ENCODE data around the gene RARG. TPM values are rescaled to one million over a fixed set of nuclear protein-coding genes. Genes with fewer than 3 reads are reported as not detected.

RARG gene
- total and polyA plus RNA-seq, 9 donors, result 8.7 to 37.0 (median 25.8) TPM

- no peak overlapping the region for H3K4me3 ChIP-seq
- TF ChIP-seq POLR2A (IDR thresholded peaks at IDR 0.05) (no peak), EP300 (IDR thresholded peaks at IDR 0.05) (no peak), CTCF (IDR thresholded peaks at IDR 0.05) (no peak)
- no peaks in the 10 kb centered on the region for H3K27me3 ChIP-seq
- intact Hi-C loops (cut with DNase I), result no loop called here
- H3K27ac ChIP-seq, result no peak overlapping the region
- WGBS, 3 donors, result 87 to 91% (median 88%) methylated on average over 10 of the region's 10 CpGs
- no peaks in the 10 kb centered on the region for H3K9me3 ChIP-seq
- no peaks in the 10 kb centered on the region for H3K4me1 ChIP-seq (ENCODE audit: insufficient read depth)
- H3K36me3 ChIP-seq, result no peaks in the 10 kb centered on the region
- no peak for DNase-seq
Observed at GRCh38 chr12:53239643-53240258, 7.7 kb upstream of the RARG start.

DNA sequence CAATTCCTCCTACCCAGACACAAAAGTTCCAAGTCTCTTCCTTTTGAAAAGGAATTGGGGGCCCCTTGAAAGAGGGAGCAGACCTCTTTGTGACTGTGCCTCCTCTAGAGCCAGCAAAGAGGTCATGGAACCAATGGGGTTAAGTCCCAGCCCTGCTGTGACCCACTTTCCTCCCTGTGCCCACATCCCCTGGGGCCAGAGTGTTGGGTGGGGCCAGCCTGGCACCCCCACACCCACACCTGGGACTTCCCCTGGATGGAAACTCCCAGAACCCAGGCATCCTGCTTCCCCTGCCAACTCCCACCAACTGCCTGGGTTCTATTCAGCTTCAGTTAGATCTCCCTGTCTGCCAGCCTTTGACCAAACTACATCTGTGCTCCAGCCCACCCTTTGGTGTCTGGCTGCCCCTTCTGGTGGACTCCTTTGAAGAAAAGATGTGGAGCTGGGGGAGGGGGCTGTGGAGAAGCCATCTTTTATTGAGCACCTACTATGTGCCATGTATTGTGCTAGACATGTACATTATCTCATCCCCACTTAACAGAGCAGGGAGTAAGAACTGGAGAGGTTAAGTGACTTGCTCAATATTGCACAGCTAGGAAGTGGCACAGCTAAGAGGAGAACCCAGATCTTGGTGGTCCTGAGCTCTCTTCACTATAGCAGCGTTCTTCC lies 4.6 kb upstream of the RARG start:
- no peak overlapping the region for H3K4me3 ChIP-seq
- DNase-seq, result no peak
- H3K36me3 ChIP-seq, result no peaks in the 10 kb centered on the region
- no peaks in the 10 kb centered on the region for H3K27me3 ChIP-seq
- 78 to 100% (median 83%) methylated on average over 1 of the region's 1 CpG for WGBS, 3 donors
- peaks cover 15% of the 10 kb centered on the region for H3K4me1 ChIP-seq (ENCODE audit: insufficient read depth)
- no peaks in the 10 kb centered on the region for H3K9me3 ChIP-seq
- no peak for TF ChIP-seq EP300 (IDR thresholded peaks at IDR 0.05)
- no peak for TF ChIP-seq POLR2A (IDR thresholded peaks at IDR 0.05)
- no peak for TF ChIP-seq CTCF (IDR thresholded peaks at IDR 0.05)
- H3K27ac ChIP-seq, result no peak overlapping the region
- intact Hi-C loops (cut with DNase I), result no loop called here

DNA sequence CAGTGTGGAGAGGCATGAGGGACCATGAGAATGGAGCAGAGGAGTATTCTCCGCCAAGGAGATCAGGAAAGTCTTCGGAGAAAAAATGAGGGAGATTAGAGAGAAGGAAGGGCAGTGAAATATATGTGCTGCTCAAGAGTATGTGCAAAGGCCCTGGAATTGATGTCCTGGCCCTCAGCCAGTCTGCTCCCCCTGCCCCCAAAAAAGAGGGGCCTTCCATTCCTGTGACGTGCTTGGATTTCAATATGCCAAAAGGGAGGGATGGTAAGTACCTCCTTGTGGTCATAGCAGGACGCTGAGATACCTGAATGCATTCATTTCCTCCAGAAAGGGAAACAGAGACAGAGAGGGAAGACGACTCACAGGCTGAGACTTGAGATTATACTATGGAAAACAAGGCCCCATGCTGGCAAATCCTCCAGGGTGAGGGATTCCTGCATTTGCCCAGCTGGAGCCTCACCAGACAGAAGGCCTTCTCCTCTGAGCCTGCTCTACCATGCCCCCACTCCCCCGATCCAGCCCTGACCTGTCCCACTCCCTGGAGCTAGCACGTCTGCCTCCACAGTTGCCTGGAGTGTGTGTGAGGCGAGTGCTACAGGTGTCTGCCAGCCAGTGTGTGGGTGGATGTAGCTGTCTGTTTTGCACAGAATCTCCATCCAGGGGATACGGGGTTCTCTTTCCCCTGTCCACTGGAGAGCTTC lies 3.9 kb upstream of the RARG start:
- no peaks in the 10 kb centered on the region for H3K27me3 ChIP-seq
- no peak overlapping the region for H3K27ac ChIP-seq
- H3K4me1 ChIP-seq (ENCODE audit: insufficient read depth), result peaks cover 19% of the 10 kb centered on the region
- TF ChIP-seq CTCF (IDR thresholded peaks at IDR 0.05) (no peak), POLR2A (IDR thresholded peaks at IDR 0.05) (no peak), EP300 (IDR thresholded peaks at IDR 0.05) (no peak)
- no peak overlapping the region for H3K4me3 ChIP-seq
- H3K9me3 ChIP-seq, result no peaks in the 10 kb centered on the region
- H3K36me3 ChIP-seq, result no peaks in the 10 kb centered on the region
- DNase-seq, result no peak
- intact Hi-C loops (cut with DNase I), result no loop called here
- WGBS, 3 donors, result 61 to 64% (median 64%) methylated on average over 9 of the region's 9 CpGs

DNA sequence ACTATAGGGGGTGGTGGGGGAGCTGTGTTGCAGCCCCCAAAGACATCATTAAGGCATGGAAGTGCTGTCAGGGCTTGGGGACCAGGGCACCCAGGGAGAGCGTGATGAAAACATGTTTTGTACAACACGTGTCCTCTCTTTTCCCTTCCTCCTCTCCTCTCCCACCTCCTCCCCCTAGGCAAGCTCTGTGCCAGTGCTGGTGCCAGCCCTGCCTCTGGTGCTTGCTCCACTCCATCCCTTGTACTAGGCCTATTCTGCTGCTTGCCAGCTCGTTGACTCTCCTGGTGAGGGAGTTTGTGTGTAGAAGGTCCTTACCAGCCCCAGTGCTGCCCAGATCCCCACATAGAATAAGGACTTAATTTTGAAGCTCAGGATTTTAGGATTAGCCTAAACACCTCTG lies 3.2 kb upstream of the RARG start:
- intact Hi-C loops (cut with DNase I), result no loop called here
- Histone ChIP-seq H3K4me3 (no peak overlapping the region), H3K27me3 (no peaks in the 10 kb centered on the region), H3K36me3 (no peaks in the 10 kb centered on the region), H3K4me1 (ENCODE audit: insufficient read depth) (peaks cover 19% of the 10 kb centered on the region), H3K27ac (no peak overlapping the region), H3K9me3 (no peaks in the 10 kb centered on the region)
- no peak for DNase-seq
- WGBS, 3 donors, result 55 to 66% (median 63%) methylated on average over 3 of the region's 3 CpGs
- TF ChIP-seq CTCF (IDR thresholded peaks at IDR 0.05) (no peak), POLR2A (IDR thresholded peaks at IDR 0.05) (no peak), EP300 (IDR thresholded peaks at IDR 0.05) (no peak)
